ENCODE measurements around the gene GNAQ.

DNA sequence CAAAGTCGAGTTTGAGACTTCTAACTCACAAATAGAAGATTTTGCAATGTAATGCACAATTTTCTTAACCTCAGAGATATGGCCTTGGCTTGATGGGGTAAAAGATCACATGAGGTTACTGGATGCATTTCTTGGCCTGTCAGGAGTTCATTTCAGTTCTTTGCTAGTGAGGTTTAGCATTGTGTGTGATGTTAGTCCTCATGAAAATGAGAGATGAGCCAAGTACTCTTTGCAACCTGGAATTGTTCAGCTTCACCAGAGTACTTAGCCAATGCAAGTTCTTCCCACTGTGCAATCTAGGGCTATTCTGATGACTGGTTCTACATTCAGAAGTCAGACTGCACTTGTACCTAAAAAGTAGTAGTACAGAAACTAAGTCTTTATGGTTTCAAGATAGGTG lies 24.9 kb downstream of the GNAQ start:
- TF ChIP-seq, protein P1, sequence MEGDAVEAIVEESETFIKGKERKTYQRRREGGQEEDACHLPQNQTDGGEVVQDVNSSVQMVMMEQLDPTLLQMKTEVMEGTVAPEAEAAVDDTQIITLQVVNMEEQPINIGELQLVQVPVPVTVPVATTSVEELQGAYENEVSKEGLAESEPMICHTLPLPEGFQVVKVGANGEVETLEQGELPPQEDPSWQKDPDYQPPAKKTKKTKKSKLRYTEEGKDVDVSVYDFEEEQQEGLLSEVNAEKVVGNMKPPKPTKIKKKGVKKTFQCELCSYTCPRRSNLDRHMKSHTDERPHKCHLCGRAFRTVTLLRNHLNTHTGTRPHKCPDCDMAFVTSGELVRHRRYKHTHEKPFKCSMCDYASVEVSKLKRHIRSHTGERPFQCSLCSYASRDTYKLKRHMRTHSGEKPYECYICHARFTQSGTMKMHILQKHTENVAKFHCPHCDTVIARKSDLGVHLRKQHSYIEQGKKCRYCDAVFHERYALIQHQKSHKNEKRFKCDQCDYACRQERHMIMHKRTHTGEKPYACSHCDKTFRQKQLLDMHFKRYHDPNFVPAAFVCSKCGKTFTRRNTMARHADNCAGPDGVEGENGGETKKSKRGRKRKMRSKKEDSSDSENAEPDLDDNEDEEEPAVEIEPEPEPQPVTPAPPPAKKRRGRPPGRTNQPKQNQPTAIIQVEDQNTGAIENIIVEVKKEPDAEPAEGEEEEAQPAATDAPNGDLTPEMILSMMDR (IDR thresholded peaks at IDR 0.05), result no peak
- TF ChIP-seq POLR2A (IDR thresholded peaks at IDR 0.05), result no peak

Measured in upper lobe of left lung (tissue), 4 donors.